BJ (cell line): ENCODE measurements around the gene KCTD18. TPM values are rescaled to one million over a fixed set of nuclear protein-coding genes. Genes with fewer than 3 reads are reported as not detected.

Experiments
- CTCF ChIA-PET: fragments of 350-600 bp; formaldehyde crosslinking; extraction: SDS; loops from one replicate; lab custom pipeline; 2021; ENCODE audit warnings: antibody characterized with exemption, inconsistent platforms; lab: Yijun Ruan, JAX
- POLR2A ChIA-PET: fragments of 300-600 bp; sonication (Branson Sonifier 250); formaldehyde crosslinking; extraction: SDS; loops from one replicate; lab custom pipeline; 2021; ENCODE audit warnings: antibody characterized with exemption; lab: Charles Lee
- DNase-seq: peaks from one replicate; pipeline ENCODE4 v3.0.0-alpha.2; 2011; ENCODE audit warnings: low read depth
- H3K27me3 ChIP-seq: 2 replicates; pipeline ENCODE4 v1.6.0; 2011; ENCODE audit warnings: low read length; ENCODE audit not compliant: control insufficient read depth, insufficient read depth
- H3K36me3 ChIP-seq: 2 replicates; pipeline ENCODE4 v1.5.1; 2011; ENCODE audit warnings: low read length; ENCODE audit not compliant: control insufficient read depth, insufficient read depth
- H3K4me3 ChIP-seq: 2 replicates; pipeline ENCODE4 v1.5.1; 2011; ENCODE audit warnings: low read depth, mild to moderate bottlenecking, control low read depth, low read length
- polyA plus RNA-seq: library from polyadenylated mRNA; depleted of rRNA; stranded (reverse); fragments of >200 nt; gene quantifications from 2 replicates; pipeline ENCODE4 v1.2.3, GENCODE V29; 2011
- TF ChIP-seq, protein P1 (sequence below): IDR thresholded peaks from 2 replicates; pipeline ENCODE4 v1.5.1; 2011; ENCODE audit warnings: low read depth, mild to moderate bottlenecking, control low read depth, inconsistent platforms, low read length, moderate library complexity; ENCODE audit not compliant: insufficient read depth

KCTD18 gene
- polyA plus RNA-seq, 1 experiment = 9.3 TPM

GRCh38 chr2:200528228-200528627, 18.4 kb upstream of the KCTD18 start:
- H3K27me3 ChIP-seq = 0 out of 2 replicates have a peak, but pooled peaks cover 2% of the 10 kb centered on the region
- DNase-seq = no peak
- TF ChIP-seq, protein P1, sequence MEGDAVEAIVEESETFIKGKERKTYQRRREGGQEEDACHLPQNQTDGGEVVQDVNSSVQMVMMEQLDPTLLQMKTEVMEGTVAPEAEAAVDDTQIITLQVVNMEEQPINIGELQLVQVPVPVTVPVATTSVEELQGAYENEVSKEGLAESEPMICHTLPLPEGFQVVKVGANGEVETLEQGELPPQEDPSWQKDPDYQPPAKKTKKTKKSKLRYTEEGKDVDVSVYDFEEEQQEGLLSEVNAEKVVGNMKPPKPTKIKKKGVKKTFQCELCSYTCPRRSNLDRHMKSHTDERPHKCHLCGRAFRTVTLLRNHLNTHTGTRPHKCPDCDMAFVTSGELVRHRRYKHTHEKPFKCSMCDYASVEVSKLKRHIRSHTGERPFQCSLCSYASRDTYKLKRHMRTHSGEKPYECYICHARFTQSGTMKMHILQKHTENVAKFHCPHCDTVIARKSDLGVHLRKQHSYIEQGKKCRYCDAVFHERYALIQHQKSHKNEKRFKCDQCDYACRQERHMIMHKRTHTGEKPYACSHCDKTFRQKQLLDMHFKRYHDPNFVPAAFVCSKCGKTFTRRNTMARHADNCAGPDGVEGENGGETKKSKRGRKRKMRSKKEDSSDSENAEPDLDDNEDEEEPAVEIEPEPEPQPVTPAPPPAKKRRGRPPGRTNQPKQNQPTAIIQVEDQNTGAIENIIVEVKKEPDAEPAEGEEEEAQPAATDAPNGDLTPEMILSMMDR = no peak
- CTCF ChIA-PET = interaction anchor here (0.8 kb wide), 1 partner anchor 17 kb away, joined by 3 read pairs; no protein-coding TSS in a partner anchor
- POLR2A ChIA-PET = no interaction called here
- no peaks in the 10 kb centered on the region for H3K36me3 ChIP-seq
- H3K4me3 ChIP-seq = no peak overlapping the region

GRCh38 chr2:200525882-200526651, 16.2 kb upstream of the KCTD18 start, which contains the start of gene SGO2:
SGO2 (plus strand) TSS chr2:200526207; CDS start chr2:200532976, 6,769 bp downstream.
- H3K4me3 ChIP-seq = peak within 1 kb of the TSS; percentile 85
- H3K27me3 ChIP-seq = peaks cover 6% of the 10 kb centered on the region
- H3K36me3 ChIP-seq = no peaks in the 10 kb centered on the region
- POLR2A ChIA-PET = no interaction called here
- peak; percentile 69 for DNase-seq
- TF ChIP-seq, protein P1 = peak; percentile 26; the same call in 1 of the 2 replicates
- CTCF ChIA-PET = interaction anchor here (0.7 to 5.8 kb wide), 5 partner anchors 10 to 548 kb away, joined by 3 to 29 read pairs (median 4); partner anchors contain the start of gene KCTD18

DNA sequence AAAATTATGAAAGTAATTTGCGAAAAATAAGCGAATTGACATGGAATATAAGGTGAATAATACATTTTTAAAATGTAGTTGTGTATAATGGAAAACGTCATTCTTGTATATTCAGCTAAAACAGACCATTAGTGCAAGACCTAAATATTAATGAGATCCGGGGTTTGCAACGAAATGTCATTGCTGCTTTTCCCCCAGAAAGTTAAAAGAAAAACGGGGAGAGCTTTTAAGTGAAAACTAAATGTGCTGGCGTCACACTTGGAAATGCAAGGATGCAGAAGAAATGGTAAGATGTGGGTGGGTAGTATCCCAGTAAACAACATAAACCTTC, 15.6 kb upstream of the KCTD18 start:
- TF ChIP-seq, protein P1 = no peak
- no peak for DNase-seq
- peaks cover 9% of the 10 kb centered on the region for H3K27me3 ChIP-seq
- CTCF ChIA-PET = interaction anchor here (0.7 to 5.8 kb wide), 5 partner anchors 10 to 547 kb away, joined by 3 to 29 read pairs (median 4); partner anchors contain the start of gene KCTD18
- POLR2A ChIA-PET = no interaction called here
- H3K4me3 ChIP-seq = peak overlapping the region; percentile 85
- H3K36me3 ChIP-seq = no peaks in the 10 kb centered on the region

DNA sequence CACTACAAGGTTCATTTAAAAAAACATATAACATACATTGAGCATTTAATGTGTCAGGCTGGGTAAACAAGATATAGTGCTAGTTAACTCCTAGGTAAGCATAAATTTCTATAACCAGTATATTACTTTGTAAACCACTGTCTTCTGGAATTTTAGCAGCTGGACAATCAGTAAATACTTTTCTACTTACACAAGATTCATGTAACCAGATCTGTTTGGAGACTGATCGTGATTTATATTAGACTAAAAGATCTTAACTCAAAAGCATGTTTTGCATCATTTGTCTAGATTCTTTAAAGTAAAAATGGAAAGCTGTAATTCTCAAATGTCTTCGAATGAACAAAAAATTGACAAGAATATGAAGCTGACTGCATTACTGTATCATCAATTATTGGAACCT, 15.2 kb upstream of the KCTD18 start:
- H3K36me3 ChIP-seq = no peaks in the 10 kb centered on the region
- POLR2A ChIA-PET = no interaction called here
- CTCF ChIA-PET = interaction anchor here (0.7 to 5.8 kb wide), 5 partner anchors 9 to 547 kb away, joined by 3 to 29 read pairs (median 4); partner anchors contain the start of gene KCTD18
- DNase-seq = no peak
- no peak overlapping the region for H3K4me3 ChIP-seq
- H3K27me3 ChIP-seq = peaks cover 9% of the 10 kb centered on the region
- TF ChIP-seq, protein P1 = no peak

GRCh38 chr2:200523604-200524003, 13.7 kb upstream of the KCTD18 start:
- Histone ChIP-seq H3K4me3 (no peak overlapping the region), H3K27me3 (peaks cover 9% of the 10 kb centered on the region), H3K36me3 (no peaks in the 10 kb centered on the region)
- DNase-seq = no peak
- ChIA-PET CTCF (interaction anchor here (3.2 to 5.8 kb wide), 2 partner anchors 11 to 14 kb away, joined by 12 to 29 read pairs; partner anchors contain the start of gene KCTD18), POLR2A (no interaction called here)
- TF ChIP-seq, protein P1 = no peak
